H1 (cell line): ENCODE results near the gene TSKU. TPM values are rescaled to one million over a fixed set of nuclear protein-coding genes. Genes with fewer than 3 reads are reported as not detected.

ENCODE experiments used
- ATF2 ChIP-seq: IDR thresholded peaks from 2 replicates; pipeline ENCODE4 v1.6.1; 2012; ENCODE audit warnings: low read length, inconsistent platforms
- BCL11A ChIP-seq, 2 experiments: IDR thresholded peaks; one replicate each; pipeline ENCODE4 v1.6.1; 2011; ENCODE audit warnings: low read depth in 2 of 2, low read length in 2 of 2, mild to moderate bottlenecking in 2 of 2
- CHD7 ChIP-seq: fragments of 300-600 bp; sonication (generic); IDR thresholded peaks from 2 replicates; pipeline ENCODE4 v1.7.1; 2012; ENCODE audit warnings: low read length, moderate library complexity, mild to moderate bottlenecking, inconsistent platforms; ENCODE audit not compliant: insufficient replicate concordance
- NRF1 ChIP-seq: IDR thresholded peaks from 2 replicates; pipeline ENCODE4 v1.6.1; 2011; ENCODE audit warnings: mild to moderate bottlenecking, low read depth, low read length, improper control_type of control experiment
- TAF1 ChIP-seq: IDR thresholded peaks from 2 replicates; pipeline ENCODE4 v1.6.1; 2011; ENCODE audit warnings: mild to moderate bottlenecking, low read depth, low read length
- polyA plus RNA-seq, 7 experiments: library from polyadenylated mRNA; depleted of rRNA in 3 of 7; stranded (reverse) in 5 of 7; unstranded in 2 of 7; fragments of >200 nt in 5 of 7; fragments of 200-250 nt in 2 of 7; gene quantifications; 1 replicate in 5 of 7; 2 replicates in 1 of 7; 4 replicates in 1 of 7; pipeline versions ENCODE4 v1.2.1 to v1.2.3, GENCODE V29; 2011 to 2013; ENCODE audit warnings: missing spikeins in 2 of 7, mixed read lengths in 2 of 7
- total RNA-seq: library from RNA; stranded (reverse); fragmentation: NEBNext Ultra II Directional; extraction: Animal tissue kit (Norgen Biotek cat#: 25700); gene quantifications from 2 replicates; pipeline ENCODE4 v1.2.1, GENCODE V29; 2021

The TSKU gene
- total and polyA plus RNA-seq, 2 of the 8 experiments (the other 6 are each of a cell fraction or from before 2014, with no cell fraction given) = 22.8 to 28.4 TPM

GRCh38 chr11:76801736-76802135 lies 18.6 kb downstream of the TSKU start (continued):
- TF ChIP-seq CHD7 = no peak
- TF ChIP-seq ATF2 = no peak
- TF ChIP-seq NRF1 = no peak
- TF ChIP-seq BCL11A (IDR thresholded peaks at IDR 0.05; ENCODE audit: low read depth in 2 of 2, low read length in 2 of 2) = no peak
- no peak for TF ChIP-seq TAF1
- TF ChIP-seq, all 59 proteins: peak for 0
